ENCODE results near the gene PITPNM2.
"Not testable (repeated sequence)": the region's sequence is repeated elsewhere in the genome, so short reads cannot be mapped to it uniquely, and the experiment has no call there.

Gene PITPNM2

DNA sequence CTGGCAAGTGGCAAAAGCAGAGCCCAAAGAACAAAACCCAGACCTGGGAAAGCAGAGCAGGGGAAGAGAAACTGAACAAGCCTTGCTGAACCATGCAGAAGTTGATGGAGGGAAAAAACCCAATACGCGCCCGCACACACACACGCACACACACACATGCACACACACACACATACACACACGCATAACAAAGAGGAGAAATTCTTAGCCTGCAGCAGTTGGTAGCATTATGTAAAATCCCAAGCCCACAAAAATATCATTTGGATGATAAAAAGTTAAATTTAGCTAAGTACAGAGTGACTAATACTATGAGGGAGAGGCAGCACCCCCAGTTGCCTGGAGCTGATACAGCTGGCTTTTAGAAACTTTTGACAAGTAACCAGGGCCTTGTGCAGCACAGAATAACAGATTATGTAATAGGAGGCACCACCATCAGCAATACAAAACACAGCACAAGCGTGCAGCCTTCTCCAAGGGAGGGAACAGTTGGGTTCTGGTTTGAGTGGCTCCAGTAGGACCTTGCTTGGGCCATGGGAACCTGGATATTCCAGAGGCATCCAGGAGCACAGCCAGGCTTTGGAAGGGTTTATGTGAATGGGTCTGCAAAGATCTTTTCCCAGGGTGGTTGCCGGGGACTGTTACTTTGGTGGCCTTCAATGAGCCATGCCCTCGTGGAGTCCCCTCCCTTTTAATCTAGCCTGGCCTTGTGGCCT, 35.3 kb downstream of the PITPNM2 start:
- DNase-seq, result peak; percentile 49

DNA sequence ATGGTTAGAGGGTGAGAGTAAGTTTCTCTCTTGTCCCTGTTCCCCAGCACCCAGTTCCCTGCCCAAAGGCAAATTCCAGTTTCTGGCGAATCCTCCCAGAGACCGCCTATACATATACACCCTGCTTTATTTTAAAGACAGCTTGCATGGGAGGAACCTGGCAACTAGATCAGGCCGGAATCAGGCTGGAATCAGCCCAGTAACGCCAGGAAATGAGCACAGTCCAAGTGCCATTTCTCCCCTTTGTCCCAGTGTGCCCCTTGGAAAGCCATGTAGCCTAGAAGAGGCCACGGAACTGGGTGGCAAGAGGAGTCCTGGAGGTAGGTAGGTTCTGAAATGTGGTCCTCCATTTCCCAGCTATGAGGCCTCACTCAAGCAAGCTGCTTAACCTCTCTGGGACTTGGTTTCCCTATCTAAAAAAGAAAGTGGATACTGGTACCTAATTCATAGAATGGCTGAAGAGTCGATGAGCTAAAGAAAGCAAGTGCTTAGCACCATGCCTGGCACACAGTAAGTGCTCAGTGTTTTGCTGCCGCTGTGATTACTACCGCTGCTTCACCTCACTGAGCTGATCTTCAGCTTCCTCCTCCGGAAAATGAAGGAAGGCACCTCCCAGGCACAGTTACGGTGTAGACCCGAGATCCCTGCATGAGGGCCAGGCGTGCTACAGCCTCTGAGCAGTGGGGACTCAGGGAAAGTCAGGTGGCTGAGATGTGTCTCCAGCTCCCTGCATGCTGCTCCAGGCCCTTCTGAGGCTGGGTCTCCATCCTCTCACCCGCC, 36.4 kb downstream of the PITPNM2 start:
- no peak for DNase-seq

DNA sequence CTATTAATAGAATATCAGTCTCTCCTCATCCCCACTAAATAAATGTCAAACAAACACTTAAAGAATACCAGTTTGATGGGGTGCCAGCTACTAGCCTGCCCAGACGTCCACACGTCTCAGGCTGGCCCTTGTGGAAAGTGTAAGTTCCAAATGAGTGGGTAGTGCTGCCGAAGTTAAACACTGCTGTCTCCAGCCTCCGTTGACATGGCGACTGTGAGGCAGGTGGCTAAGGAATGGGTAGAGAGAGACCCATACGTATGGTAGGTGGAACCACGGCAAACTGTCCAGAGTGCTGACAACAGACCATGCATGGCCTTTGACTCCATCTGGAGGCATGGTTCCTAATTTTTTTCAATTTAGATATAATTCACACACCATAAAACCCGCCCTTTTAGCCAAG, 37.9 kb downstream of the PITPNM2 start:
- no peak for DNase-seq

DNA sequence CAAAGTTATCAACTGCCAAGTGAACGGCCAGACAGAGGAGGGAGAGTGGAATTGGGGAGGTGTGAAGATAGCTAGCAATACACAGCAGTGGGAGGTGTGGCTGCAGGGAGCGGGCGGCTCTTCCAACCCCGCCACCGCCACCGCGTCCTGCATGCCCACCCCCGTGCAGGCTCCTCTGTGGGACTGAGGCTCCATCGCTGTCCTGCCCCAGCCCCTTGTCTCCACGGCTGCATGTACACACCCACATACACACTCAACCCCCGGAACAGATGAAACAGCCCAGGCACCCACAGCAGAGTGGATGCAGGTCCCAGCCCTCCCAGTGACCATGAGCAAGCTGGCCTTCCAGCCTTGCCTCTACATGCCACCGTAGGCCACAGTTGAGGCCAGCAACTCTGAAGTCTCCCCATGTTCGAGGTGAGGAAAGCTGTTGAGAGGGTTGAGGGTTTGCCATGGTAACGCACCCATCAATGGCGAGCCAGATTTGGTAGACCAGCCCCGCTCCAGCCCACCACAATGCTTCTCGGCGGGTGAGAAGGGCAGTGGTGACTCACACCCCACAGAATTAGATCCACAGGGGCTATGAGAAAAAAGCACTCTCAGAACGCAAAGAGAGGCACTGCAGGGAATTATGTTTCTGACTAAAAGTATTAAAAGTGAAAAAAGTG, 39.3 kb downstream of the PITPNM2 start:
- DNase-seq, result no peak

DNA sequence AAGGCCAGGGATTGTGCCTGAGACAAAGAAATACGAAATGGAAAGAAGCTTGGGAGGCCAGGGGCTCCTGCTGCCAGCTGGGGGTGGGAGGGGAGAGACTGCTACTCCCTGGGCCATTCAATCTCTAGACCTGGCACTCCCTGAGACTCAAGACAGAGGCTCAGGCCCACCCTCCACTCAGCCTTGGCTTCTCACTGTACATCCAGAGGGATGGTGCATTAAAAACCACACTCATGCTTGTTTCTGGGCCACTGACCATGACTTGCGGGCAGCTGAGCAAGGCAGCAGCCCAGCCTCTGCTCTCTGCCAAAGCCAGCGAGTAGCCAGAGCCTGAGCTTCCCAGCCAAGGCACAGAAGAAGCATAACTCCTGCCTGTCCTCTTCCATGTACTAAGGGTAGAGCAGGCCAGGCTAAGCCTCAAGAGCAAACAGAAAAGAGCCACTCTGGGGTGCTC, 41.5 kb downstream of the PITPNM2 start:
- DNase-seq, result no peak

DNA sequence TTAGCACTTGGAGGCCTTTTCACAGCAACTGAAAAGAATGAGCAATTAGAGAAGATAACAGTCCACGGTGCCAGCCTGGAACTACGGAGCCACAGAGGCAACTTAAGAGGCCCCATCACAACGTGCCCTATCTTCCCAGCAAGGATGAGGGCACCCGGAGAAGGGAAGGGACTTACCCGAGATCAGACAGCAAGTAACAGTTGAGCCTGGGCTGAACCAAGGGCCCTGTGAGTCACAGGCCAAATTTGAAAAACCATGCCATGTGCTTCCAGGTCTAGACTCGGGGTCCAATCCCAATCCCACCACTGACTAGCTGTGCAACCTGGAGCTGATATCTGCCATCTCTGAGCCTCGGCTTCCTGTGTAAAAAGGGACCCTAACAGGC, 42.2 kb downstream of the PITPNM2 start:
- DNase-seq, result no peak

DNA sequence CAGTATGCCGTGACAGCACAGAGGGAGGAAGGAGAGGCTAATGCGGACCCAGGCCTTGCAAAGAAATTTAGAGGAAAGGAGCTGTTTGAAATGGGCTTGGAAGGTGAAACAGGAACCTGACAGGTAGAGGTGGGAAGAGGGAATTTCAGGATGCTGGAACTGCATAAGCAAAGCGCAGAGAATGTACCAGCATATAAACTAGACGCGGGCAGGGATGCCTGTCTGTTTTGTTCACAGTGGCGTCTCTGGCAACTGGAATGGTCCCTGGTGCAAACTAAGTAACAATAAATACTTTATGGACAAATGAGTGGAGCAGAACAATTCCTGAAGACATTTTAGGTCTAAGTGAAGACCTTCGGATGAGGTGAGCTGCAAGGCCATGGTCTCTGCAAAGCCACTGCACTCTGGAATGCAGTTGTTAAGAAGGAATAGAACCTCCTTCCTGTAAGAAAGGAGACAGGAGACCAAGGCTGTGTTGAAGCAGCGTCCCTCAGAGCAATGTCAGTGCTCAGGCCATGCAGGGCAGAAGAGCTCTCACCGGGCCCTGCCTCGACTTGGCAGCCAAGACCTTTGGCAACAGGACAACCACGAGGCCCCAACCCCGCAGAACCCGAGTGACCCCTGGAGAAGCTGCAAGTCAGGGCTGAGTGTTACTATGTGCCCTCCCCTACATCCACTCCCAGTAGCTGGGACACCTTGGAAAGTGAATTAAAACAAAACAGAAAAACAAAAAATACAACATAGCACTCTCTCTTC, 42.8 kb downstream of the PITPNM2 start:
- no peak for DNase-seq

DNA sequence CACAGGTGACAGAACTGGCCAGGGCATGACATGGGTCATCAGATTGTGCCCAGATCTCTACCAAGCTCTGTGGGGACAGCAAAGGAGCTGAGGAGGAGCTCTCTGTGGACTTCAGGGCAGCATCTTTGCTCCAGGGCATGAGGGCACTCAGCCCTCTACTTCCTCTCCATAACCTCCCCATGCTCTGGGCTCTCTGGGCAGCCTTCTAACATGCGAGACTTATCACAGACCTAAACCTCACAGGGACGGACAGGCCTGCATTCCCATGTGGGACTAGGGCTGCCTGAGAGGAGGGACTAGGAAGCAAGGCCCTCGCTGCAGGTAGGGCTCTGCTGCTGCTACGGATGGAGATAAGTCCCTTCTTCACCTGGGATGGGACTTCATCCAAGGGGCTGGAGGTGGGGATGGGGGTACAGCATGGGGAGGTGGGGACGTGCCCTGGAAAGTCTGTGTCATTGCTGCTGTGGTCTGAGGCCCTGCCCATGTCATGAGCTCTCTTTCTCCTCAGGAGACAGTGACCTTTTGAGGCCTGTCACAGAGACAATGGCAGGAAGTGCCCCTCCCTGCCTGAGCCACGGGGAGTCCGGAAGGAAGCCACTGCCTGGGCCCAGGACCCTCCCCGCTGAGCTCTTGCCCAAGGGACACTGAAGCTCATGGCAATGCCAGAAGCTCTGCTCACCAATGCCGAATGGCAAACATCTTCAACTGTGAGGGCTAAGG, 44.1 kb downstream of the PITPNM2 start:
- peak; percentile 75 for DNase-seq

DNA sequence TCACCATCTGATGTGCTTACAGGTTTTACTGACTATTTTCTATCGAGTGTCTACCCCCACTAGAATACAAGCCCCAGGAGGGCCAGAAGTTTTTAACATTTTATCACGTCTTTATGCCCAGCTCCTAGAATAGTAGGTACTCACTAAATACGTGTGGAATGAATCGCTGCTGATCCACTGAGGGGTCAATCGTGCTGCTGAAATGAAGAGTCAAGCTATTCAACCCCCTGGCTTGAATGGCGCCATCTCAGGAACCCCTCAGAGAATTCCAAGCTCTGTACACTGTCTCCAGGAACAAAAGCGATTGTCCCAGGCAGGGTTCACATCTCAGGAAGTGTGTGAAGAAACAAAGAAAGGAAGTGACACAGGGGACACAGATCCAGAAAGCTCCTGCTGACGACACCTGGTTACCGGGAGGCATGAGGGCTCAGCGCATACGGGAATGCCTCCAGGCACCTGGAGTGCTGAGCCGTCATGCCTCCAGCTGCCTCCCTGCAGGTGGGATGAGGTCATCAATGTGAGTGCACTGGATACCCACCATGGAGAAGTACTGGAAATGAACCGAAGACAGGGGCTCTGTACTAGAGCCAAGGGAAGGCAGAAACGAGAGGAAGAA, 45.6 kb downstream of the PITPNM2 start:
- no peak for DNase-seq

DNA sequence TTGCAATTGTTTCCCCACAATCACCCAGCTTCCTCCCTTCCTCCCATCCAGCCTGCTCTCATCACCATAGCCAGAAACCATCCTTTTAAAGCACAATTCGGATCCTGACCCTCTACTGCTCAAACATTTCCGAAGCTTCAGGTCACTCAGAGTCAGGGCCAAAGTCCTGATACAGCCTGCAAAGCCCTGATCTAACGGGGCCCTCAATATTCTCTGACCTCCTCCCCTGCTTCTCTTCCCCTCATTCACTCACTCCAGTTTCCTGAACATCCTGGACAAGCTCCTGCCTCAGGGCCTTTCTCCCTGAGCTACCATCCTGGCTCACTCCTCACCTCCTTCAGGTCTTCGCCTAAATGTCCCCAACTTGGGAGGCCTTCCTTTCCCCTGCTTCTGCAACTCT, 46.1 kb downstream of the PITPNM2 start:
- no peak for DNase-seq

DNA sequence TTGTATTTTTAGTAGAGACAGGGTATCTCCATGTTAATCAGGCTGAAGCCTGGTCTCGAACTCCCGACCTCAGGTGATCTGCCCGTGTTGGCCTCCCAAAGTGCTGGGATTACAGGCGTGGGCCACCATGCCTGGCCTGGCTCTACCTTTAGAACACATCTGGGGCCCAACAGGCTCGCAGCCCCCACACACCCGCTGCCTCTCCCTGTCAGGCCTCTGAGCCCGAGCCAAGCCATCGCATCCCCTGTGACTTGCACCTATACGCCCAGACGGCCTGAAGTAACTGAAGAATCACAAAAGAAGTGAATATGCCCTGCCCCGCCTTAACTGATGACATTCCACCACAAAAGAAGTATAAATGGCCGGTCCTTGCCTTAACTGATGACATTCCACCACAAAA, 46.8 kb downstream of the PITPNM2 start:
- not testable (repeated sequence) for DNase-seq

DNA sequence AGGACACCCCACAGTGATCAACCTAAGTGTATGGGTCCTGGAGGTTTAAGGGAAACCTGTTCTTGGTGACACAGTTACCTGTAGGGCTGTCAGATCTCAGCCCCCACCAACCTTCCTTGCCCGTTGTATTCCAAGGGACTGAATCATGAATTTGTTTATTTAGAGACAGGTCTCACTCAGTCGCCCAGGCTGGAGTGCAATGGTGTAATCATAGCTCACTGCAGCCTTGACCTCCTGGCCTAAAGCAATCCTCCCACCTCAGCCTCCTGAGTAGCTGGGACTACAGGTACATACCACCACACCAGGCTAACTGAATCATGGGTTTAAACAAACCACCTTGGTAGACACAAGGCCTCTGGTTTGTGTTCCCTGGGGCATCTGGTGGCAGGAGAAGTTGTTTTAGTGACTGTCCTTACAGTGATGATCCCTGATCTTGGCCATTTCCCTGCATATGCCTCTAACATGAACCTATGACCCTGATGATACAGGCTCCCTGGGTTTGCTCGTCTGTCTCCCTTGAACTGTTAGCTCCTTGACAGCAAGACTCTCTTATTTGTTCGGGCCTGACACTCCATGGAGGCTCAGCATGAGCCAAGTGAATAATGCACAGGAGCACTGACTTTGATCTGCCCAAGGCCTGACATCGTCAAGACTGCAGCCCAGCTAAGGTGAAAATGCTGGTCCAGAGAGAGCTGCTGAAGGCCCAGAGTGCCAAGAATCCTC, 47.9 kb downstream of the PITPNM2 start:
- DNase-seq, result no peak

DNA sequence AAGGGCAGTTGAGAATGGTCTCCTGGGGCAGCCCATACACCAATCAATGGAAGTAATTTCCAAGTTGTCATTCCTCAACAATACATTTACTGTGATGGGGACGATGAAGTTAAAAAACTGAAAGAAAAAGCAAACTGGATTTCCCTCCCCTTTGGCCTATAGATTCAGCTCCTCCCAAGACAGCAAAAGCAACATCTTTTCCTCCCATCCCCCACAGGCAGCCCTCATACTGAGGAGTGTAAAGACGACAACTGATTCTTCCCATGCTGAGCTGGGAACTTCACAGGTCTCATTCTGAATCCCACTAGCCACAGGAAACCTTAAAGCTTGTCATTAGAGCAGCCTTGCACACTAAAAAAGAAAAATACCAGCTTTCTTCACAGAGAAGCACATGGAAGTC, 48.5 kb downstream of the PITPNM2 start:
- DNase-seq, result no peak

DNA sequence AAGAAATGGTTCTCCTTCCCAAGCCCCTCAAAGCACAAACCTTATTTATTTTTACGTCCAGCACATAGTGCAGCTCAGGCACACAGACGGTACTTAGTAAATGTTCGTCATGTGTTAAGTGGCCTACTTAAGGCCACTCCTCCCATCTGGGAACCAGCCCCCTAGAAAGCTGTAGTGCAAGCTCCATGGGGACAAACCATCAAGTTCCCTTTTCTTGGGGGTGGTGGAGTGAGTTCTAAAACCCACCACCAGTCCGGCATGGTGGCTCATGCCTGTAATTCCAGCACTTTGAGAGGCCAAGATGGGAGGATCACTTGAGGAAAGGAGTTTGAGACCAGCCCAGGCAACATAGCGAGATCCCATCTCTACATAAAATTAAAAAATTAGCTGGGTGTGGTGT, 49.4 kb downstream of the PITPNM2 start:
- DNase-seq, result no peak
